ENCODE data around the gene AGMO. TPM values are rescaled to one million over a fixed set of nuclear protein-coding genes. Genes with fewer than 3 reads are reported as not detected.

Gene AGMO
- total and polyA plus RNA-seq, 2 experiments from 2014 or later, result 0.42 to 0.55 TPM

DNA sequence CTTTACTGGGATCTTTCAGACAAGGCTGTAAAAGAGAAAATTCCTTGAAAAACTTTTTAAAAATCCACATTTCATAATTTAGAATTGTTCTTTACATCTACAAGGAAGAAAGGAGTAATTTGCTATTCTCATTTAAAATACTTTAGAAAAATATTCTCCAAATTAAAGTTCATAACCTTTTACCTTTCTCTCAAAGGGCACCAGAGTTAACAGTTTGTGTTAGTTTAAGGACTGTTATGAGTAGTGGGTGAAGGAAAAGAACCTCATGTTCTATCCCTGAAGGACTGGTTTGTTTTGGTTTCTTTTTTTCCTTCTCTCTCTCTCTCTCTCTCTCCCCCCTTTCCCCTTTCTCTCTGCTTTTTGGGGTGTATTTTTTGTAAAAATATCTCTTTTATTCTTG is 4.1 kb downstream of the AGMO start (continued):
- TF ChIP-seq REST (IDR thresholded peaks at IDR 0.05; ENCODE audit: unreplicated experiment), result no peak
- TF ChIP-seq JUNB (IDR thresholded peaks at IDR 0.05; ENCODE audit: unreplicated experiment), result no peak
- TF ChIP-seq, protein P1, sequence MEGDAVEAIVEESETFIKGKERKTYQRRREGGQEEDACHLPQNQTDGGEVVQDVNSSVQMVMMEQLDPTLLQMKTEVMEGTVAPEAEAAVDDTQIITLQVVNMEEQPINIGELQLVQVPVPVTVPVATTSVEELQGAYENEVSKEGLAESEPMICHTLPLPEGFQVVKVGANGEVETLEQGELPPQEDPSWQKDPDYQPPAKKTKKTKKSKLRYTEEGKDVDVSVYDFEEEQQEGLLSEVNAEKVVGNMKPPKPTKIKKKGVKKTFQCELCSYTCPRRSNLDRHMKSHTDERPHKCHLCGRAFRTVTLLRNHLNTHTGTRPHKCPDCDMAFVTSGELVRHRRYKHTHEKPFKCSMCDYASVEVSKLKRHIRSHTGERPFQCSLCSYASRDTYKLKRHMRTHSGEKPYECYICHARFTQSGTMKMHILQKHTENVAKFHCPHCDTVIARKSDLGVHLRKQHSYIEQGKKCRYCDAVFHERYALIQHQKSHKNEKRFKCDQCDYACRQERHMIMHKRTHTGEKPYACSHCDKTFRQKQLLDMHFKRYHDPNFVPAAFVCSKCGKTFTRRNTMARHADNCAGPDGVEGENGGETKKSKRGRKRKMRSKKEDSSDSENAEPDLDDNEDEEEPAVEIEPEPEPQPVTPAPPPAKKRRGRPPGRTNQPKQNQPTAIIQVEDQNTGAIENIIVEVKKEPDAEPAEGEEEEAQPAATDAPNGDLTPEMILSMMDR (conservative IDR thresholded peaks at IDR 0.05; ENCODE audit: low read depth in 2 of 2), result no peak
- no peak for TF ChIP-seq EZH2phosphoT487 (IDR thresholded peaks at IDR 0.05; ENCODE audit: unreplicated experiment)
- no peak for TF ChIP-seq ZNF114 (CRISPR knock-in tag; IDR thresholded peaks at IDR 0.05)
- TF ChIP-seq NANOG (IDR thresholded peaks at IDR 0.05; ENCODE audit: borderline replicate concordance), result no peak
- no peak for TF ChIP-seq STAT1 (IDR thresholded peaks at IDR 0.05; ENCODE audit: unreplicated experiment)
- TF ChIP-seq EZH2 (IDR thresholded peaks at IDR 0.05; ENCODE audit: low read depth, unreplicated experiment), result no peak
- TF ChIP-seq ETS1 (IDR thresholded peaks at IDR 0.05), result no peak
- no peak for TF ChIP-seq ZNF331 (CRISPR knock-in tag; IDR thresholded peaks at IDR 0.05; ENCODE audit: low read depth)
- TF ChIP-seq CREB1 (CRISPR knock-in tag; IDR thresholded peaks at IDR 0.05; ENCODE audit: low read depth), result no peak

GRCh38 chr7:15557186-15557585 is 4.6 kb downstream of the AGMO start:
- TF ChIP-seq POLR2AphosphoS5 (IDR thresholded peaks at IDR 0.05; ENCODE audit: low read depth) (no peak), ZNF114 (CRISPR knock-in tag; IDR thresholded peaks at IDR 0.05) (no peak), STAT1 (IDR thresholded peaks at IDR 0.05; ENCODE audit: unreplicated experiment) (no peak), REST (IDR thresholded peaks at IDR 0.05; ENCODE audit: unreplicated experiment) (no peak), EZH2 (IDR thresholded peaks at IDR 0.05; ENCODE audit: low read depth, unreplicated experiment) (no peak), NANOG (IDR thresholded peaks at IDR 0.05; ENCODE audit: borderline replicate concordance) (no peak), ETS1 (IDR thresholded peaks at IDR 0.05) (no peak), CREB1 (CRISPR knock-in tag; IDR thresholded peaks at IDR 0.05; ENCODE audit: low read depth) (no peak), ZNF331 (CRISPR knock-in tag; IDR thresholded peaks at IDR 0.05; ENCODE audit: low read depth) (no peak), JUNB (IDR thresholded peaks at IDR 0.05; ENCODE audit: unreplicated experiment) (no peak)
- TF ChIP-seq, protein P1 (conservative IDR thresholded peaks at IDR 0.05; ENCODE audit: low read depth in 2 of 2), result no peak
- H3K27me3 Mint-ChIP-seq (ENCODE audit: insufficient read depth, low read depth, poor library complexity), result no peaks in the 10 kb centered on the region

More at GRCh38 chr7:15557186-15557585, 4.6 kb downstream of the AGMO start:
- no peaks in the 10 kb centered on the region for H3K36me3 Mint-ChIP-seq (ENCODE audit: low read depth)
- H3K4me3 Mint-ChIP-seq, result no peak overlapping the region
- peaks cover 3% of the 10 kb centered on the region; the same call in 1 of the 2 replicates for H3K4me1 ChIP-seq (ENCODE audit: insufficient read depth)
- DNase-seq (ENCODE audit: low spot score), result no peak
- no peaks in the 10 kb centered on the region for H3F3A ChIP-seq (replicated peaks; ENCODE audit: low read depth)
- H3K79me2 ChIP-seq (replicated peaks; ENCODE audit: insufficient read depth), result no peaks in the 10 kb centered on the region
- no peaks in the 10 kb centered on the region for H4K20me1 ChIP-seq (replicated peaks; ENCODE audit: insufficient read depth)
- no peak overlapping the region for H3K4me3 ChIP-seq
- peaks cover 13% of the 10 kb centered on the region for H3K4me1 Mint-ChIP-seq
- no peak overlapping the region for H3K27ac ChIP-seq (ENCODE audit: low read depth)
- no peak overlapping the region for H3K4me2 ChIP-seq
- no peak for ATAC-seq
- H3K27me3 ChIP-seq (ENCODE audit: insufficient read depth), result no peaks in the 10 kb centered on the region
- no peaks in the 10 kb centered on the region for H3K36me3 ChIP-seq (ENCODE audit: insufficient read depth)
- no peaks in the 10 kb centered on the region for H3K9me2 ChIP-seq (ENCODE audit: insufficient read depth)
- H2AFZ ChIP-seq, result peak overlapping the region; percentile 38; the same call in 1 of the 2 replicates
- no peak overlapping the region for H3K27ac Mint-ChIP-seq
- H3K9me3 Mint-ChIP-seq, result no peaks in the 10 kb centered on the region
